Measurements from ENCODE around the gene BTBD7.

The BTBD7 gene

DNA sequence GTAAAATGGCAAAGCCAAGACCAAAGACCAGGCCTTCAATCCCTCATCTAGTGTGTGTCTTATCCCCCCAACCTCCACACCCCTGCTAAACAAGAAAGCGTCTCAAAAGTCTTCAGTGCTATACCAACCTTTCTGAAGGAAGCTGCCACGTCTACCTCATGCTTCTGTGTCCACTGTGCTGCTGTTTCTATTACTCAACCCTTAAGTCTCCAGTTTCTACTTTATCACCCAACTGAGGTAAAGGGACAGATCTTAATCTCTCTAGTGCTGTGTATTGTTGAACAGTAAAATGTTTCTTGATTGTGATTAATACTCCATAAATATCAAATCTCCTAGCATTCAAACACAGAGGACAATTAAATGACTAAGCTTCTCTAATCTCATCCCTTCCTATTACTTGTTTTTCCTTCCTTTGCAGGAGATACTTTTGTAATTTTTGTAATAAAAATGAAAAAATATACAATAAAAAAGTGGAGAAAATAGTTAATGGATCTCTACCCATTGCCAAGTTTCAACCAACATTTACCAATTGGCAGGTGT is 23.3 kb downstream of the BTBD7 start:
- no peak for DNase-seq
- TF ChIP-seq, protein P1, sequence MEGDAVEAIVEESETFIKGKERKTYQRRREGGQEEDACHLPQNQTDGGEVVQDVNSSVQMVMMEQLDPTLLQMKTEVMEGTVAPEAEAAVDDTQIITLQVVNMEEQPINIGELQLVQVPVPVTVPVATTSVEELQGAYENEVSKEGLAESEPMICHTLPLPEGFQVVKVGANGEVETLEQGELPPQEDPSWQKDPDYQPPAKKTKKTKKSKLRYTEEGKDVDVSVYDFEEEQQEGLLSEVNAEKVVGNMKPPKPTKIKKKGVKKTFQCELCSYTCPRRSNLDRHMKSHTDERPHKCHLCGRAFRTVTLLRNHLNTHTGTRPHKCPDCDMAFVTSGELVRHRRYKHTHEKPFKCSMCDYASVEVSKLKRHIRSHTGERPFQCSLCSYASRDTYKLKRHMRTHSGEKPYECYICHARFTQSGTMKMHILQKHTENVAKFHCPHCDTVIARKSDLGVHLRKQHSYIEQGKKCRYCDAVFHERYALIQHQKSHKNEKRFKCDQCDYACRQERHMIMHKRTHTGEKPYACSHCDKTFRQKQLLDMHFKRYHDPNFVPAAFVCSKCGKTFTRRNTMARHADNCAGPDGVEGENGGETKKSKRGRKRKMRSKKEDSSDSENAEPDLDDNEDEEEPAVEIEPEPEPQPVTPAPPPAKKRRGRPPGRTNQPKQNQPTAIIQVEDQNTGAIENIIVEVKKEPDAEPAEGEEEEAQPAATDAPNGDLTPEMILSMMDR (IDR thresholded peaks at IDR 0.05; ENCODE audit: low read depth, low read length): no peak
- no peaks in the 10 kb centered on the region for H3K4me1 ChIP-seq
- H3K9me3 ChIP-seq: no peaks in the 10 kb centered on the region
- peaks cover 7% of the 10 kb centered on the region; the same call in 1 of the 2 replicates for H3K36me3 ChIP-seq
- no peak overlapping the region for H3K4me3 ChIP-seq (ENCODE audit: low read depth, low read length)
- no peaks in the 10 kb centered on the region for H3K27me3 ChIP-seq

DNA sequence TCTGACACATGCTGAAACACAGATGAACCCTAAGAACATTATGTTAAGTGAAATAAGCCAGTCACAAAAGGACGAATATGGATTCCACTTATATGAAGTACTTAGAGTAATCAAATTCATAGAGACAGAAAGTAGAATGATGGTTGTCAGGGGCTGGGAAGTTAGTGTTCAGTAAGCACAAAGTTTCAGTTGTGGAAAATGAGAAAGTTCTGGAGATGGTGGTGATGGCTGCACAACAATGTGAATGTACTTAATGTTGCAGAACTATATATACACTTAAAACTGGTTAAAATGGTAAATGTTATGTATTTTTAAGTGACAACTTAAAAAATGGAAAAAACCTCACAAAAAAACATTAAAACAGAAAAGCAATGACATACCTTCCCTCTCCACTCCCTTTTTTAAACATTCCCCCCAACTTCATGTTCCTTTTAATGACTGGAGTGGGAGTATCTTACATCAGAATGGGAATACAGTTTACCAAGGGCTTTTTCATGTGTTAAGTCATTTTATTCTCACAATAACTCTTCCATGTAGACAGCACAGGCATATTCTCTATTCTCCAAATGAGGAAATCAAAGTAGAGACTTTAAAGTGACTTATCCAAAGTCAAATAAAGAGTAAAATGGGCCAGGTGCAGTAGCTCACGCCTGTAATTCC is 24.0 kb downstream of the BTBD7 start:
- Histone ChIP-seq H3K4me1 (no peaks in the 10 kb centered on the region), H3K36me3 (peaks cover 7% of the 10 kb centered on the region; the same call in 1 of the 2 replicates), H3K9me3 (no peaks in the 10 kb centered on the region), H3K27me3 (no peaks in the 10 kb centered on the region), H3K4me3 (ENCODE audit: low read depth, low read length) (no peak overlapping the region)
- TF ChIP-seq, protein P1 (IDR thresholded peaks at IDR 0.05; ENCODE audit: low read depth, low read length): no peak
- no peak for DNase-seq

DNA sequence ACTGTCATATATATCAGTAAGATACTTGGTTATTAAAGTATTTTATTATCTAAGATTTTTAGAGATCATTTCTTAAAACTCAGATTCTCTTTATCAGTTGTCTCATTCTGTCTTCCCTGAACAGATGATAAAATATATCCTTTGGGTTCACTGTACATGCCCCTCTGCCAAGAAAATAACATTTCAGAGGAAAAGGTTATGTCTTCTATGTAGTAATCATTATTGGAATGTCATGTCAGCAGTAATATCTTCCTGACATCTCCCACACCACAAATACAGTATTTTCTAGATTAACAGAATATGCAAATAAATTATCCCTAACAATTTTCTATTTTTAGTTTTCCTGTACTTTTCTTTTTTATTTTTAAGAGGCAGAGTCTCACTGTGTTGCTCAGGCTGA is 26.0 kb downstream of the BTBD7 start:
- Histone ChIP-seq H3K27me3 (no peaks in the 10 kb centered on the region), H3K36me3 (peaks cover 7% of the 10 kb centered on the region; the same call in 1 of the 2 replicates), H3K4me3 (ENCODE audit: low read depth, low read length) (no peak overlapping the region), H3K4me1 (peaks cover 9% of the 10 kb centered on the region), H3K9me3 (no peaks in the 10 kb centered on the region)
- TF ChIP-seq, protein P1 (IDR thresholded peaks at IDR 0.05; ENCODE audit: low read depth, low read length): no peak
- no peak for DNase-seq

DNA sequence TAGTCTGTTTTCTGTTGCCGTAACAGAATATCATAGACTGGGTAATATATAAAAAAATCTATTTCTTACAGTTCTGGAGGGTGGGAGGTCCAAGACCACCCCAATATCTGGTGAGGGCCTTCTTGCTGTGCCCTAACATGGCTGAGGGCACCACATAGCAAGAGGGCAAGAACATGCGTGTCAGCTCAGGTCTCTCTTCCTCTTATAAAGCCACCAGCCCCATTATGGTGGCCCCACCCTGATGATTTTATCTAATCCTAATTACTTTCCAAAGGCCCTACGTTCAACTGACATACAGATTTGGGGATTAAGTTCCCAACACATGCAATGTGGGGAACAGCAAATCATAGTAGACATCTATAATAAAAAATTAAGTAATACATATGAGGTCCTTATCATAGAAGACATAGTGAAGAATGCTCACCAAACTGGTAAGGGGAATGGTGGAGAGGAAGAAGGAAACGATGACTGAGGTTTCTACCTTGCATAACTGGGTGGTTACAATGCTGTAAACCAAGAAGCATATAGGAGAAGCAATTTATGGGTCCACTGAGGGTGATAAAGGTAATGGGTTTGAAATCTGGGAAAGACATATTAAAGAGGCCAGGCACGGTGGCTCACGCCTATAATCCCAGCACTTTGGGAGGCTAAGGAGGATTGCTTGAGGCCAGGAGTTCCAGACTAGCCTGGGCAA is 27.0 kb downstream of the BTBD7 start:
- H3K9me3 ChIP-seq: no peaks in the 10 kb centered on the region
- peaks cover 4% of the 10 kb centered on the region; the same call in 1 of the 2 replicates for H3K36me3 ChIP-seq
- H3K4me1 ChIP-seq: peaks cover 12% of the 10 kb centered on the region
- no peak overlapping the region for H3K4me3 ChIP-seq (ENCODE audit: low read depth, low read length)
- DNase-seq: no peak
- no peaks in the 10 kb centered on the region for H3K27me3 ChIP-seq
- TF ChIP-seq, protein P1 (IDR thresholded peaks at IDR 0.05; ENCODE audit: low read depth, low read length): no peak

DNA sequence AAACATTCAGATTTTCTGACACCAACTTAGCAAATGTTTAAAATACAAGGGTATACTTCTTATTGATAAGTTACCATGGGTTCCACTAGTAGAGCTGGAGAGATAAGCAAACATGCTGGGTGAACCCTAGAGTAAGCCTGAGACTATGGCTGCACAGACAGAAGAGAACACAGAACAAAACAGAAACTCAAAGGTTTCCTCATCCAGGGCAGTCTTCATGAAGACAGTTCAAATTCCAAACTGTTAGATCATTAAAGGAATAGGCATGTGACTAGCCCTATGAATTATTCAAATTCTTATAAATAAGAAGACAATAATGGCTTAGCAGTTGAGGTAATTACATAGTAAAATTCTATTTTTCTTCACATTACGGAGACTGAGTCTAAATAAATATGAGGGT is 28.1 kb downstream of the BTBD7 start:
- no peak for DNase-seq

More for the DNA sequence above, 28.1 kb downstream of the BTBD7 start:
- TF ChIP-seq, protein P1 (IDR thresholded peaks at IDR 0.05; ENCODE audit: low read depth, low read length): no peak
- Histone ChIP-seq H3K9me3 (no peaks in the 10 kb centered on the region), H3K4me1 (peaks cover 12% of the 10 kb centered on the region), H3K36me3 (peaks cover 4% of the 10 kb centered on the region; the same call in 1 of the 2 replicates), H3K4me3 (ENCODE audit: low read depth, low read length) (no peak overlapping the region), H3K27me3 (no peaks in the 10 kb centered on the region)

Data from BE2C (cell line).